HL-60 (cell line): Measurements from ENCODE around the gene HOXB3.

ENCODE experiments used
- DNase-seq, 2 experiments: peaks; one replicate each; pipeline ENCODE4 v3.0.0-alpha.2; 2010 to 2020; ENCODE audit warnings: low read depth in 1 of 2, low spot score in 1 of 2
- H3K27ac ChIP-seq: fragments of 250-450 bp; sonication (Bioruptor Pico); replicated peaks from 2 replicates; pipeline ENCODE4 v1.5.1; 2020; ENCODE audit warnings: mild to moderate bottlenecking, moderate library complexity
- H3K27me3 ChIP-seq: fragments of 250-450 bp; sonication (Bioruptor Pico); 2 replicates; pipeline ENCODE4 v1.5.1; 2021; ENCODE audit warnings: mild to moderate bottlenecking, moderate library complexity; ENCODE audit not compliant: insufficient read depth, poor library complexity, severe bottlenecking
- H3K4me3 ChIP-seq: replicated peaks from 2 replicates; pipeline ENCODE4 v1.5.1; 2011; ENCODE audit warnings: mild to moderate bottlenecking, control low read depth, low read length; ENCODE audit not compliant: insufficient read depth
- GABPA ChIP-seq: IDR thresholded peaks from 2 replicates; pipeline ENCODE4 v1.6.1; 2012; ENCODE audit warnings: low read depth
- POLR2AphosphoS5 ChIP-seq: IDR thresholded peaks from 2 replicates; pipeline ENCODE4 v1.6.1; 2012; ENCODE audit warnings: low read depth
- SPI1 ChIP-seq: IDR thresholded peaks from 2 replicates; pipeline ENCODE4 v1.6.1; 2012; ENCODE audit warnings: low read depth, mild to moderate bottlenecking, borderline replicate concordance
- TF ChIP-seq, protein P1 (sequence below): IDR thresholded peaks from 2 replicates; pipeline ENCODE4 v1.6.1; 2012; ENCODE audit warnings: low read depth; ENCODE audit not compliant: insufficient replicate concordance
- TF ChIP-seq, protein P2 (sequence below): IDR thresholded peaks from one replicate; pipeline ENCODE4 v1.5.1; 2011; ENCODE audit warnings: low read length, control low read depth, inconsistent platforms; ENCODE audit not compliant: insufficient read depth

HOXB3 gene

DNA sequence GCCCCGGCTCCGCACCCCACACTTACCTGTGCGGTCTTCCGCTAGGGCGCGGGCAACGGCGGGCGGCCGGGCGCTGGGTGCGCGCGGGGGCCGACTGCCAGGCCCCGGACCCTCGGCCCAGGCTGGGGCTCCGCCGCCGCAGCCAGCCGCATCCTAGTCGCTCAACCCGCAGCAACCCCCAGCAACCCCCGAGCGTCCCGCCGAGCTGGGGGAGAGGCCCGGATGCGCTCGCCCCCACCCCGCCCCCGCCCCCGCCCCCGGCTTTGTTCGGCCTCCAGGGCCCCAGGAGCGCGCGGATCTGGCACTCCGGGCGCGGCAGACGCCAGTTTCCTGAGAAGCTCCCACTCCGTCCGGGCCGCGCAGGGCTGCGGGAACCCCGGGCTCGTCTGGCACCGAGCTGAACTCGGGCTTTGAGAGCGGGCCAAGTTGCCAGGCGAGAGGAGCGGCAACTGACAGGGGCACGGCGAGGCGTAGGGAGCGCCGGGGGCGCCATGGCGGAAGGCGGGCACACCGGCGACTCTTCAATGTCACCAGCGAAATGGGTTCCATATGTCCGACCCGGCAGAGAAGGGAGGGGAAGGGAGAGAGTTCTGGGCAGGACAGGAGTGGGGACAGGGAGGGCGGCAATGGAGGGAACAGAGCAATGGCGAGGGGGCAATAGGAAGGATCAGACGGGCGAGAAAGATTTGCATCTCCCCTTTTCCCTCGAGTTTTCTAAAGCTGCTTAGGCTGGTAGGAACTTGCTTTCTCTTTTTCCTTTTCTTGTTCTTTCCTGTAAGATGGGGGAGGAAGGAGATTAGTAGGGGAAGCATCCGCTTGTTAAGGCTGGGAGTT is 25.6 kb downstream of the HOXB3 start:
- TF ChIP-seq SPI1, result no peak
- no peak for TF ChIP-seq POLR2AphosphoS5
- TF ChIP-seq, protein P1, sequence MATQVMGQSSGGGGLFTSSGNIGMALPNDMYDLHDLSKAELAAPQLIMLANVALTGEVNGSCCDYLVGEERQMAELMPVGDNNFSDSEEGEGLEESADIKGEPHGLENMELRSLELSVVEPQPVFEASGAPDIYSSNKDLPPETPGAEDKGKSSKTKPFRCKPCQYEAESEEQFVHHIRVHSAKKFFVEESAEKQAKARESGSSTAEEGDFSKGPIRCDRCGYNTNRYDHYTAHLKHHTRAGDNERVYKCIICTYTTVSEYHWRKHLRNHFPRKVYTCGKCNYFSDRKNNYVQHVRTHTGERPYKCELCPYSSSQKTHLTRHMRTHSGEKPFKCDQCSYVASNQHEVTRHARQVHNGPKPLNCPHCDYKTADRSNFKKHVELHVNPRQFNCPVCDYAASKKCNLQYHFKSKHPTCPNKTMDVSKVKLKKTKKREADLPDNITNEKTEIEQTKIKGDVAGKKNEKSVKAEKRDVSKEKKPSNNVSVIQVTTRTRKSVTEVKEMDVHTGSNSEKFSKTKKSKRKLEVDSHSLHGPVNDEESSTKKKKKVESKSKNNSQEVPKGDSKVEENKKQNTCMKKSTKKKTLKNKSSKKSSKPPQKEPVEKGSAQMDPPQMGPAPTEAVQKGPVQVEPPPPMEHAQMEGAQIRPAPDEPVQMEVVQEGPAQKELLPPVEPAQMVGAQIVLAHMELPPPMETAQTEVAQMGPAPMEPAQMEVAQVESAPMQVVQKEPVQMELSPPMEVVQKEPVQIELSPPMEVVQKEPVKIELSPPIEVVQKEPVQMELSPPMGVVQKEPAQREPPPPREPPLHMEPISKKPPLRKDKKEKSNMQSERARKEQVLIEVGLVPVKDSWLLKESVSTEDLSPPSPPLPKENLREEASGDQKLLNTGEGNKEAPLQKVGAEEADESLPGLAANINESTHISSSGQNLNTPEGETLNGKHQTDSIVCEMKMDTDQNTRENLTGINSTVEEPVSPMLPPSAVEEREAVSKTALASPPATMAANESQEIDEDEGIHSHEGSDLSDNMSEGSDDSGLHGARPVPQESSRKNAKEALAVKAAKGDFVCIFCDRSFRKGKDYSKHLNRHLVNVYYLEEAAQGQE, result no peak
- TF ChIP-seq, protein P2, sequence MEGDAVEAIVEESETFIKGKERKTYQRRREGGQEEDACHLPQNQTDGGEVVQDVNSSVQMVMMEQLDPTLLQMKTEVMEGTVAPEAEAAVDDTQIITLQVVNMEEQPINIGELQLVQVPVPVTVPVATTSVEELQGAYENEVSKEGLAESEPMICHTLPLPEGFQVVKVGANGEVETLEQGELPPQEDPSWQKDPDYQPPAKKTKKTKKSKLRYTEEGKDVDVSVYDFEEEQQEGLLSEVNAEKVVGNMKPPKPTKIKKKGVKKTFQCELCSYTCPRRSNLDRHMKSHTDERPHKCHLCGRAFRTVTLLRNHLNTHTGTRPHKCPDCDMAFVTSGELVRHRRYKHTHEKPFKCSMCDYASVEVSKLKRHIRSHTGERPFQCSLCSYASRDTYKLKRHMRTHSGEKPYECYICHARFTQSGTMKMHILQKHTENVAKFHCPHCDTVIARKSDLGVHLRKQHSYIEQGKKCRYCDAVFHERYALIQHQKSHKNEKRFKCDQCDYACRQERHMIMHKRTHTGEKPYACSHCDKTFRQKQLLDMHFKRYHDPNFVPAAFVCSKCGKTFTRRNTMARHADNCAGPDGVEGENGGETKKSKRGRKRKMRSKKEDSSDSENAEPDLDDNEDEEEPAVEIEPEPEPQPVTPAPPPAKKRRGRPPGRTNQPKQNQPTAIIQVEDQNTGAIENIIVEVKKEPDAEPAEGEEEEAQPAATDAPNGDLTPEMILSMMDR, result no peak
- TF ChIP-seq GABPA, result no peak
- H3K27me3 ChIP-seq, result peaks cover 43% of the 10 kb centered on the region
- H3K4me3 ChIP-seq, result no peak overlapping the region
- H3K27ac ChIP-seq, result no peak overlapping the region
- no peak for DNase-seq

DNA sequence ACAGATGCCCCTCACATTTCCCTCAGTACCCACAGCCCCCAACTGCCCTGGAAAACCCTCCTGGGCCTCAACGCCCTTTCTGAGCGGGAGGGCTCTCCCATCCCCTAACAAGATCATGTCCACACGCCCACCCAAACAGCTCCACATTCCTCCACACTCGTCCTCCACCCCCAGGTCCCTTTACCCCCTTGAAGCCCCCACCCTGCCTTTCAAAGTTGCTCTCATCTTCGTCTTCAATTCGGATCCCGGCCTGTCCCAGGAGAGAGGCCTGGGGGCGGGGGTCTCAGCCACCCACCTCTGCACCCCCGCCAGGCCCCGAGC is 26.2 kb downstream of the HOXB3 start:
- H3K4me3 ChIP-seq, result no peak overlapping the region
- H3K27me3 ChIP-seq, result peaks cover 43% of the 10 kb centered on the region
- DNase-seq, result no peak
- TF ChIP-seq SPI1 (no peak), GABPA (no peak), POLR2AphosphoS5 (no peak)
- TF ChIP-seq, protein P1, result no peak
- TF ChIP-seq, protein P2, result no peak
- H3K27ac ChIP-seq, result no peak overlapping the region

DNA sequence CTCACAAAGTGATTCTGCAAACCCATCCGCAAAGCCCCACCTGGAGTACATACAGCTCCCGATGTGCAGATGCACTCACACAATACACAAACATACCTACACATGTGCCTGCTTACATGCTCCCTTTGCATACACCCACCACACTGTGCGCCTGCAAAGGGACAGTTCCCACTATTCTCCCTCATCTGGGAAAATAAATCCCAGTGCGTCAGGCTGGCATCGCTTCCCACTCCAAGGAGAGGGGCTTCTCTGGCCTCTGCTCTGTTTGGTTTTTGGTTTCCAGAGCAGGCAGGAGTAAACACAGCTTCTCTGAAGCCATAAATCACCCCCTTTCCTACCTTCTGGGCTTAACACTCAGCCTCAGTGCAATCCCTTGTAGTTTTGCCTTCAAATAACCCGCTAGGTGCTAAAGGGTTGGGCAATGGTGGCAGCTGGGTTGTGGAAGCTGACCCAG is 26.6 kb downstream of the HOXB3 start:
- no peak for TF ChIP-seq GABPA
- Histone ChIP-seq H3K27ac (no peak overlapping the region), H3K4me3 (no peak overlapping the region), H3K27me3 (peaks cover 38% of the 10 kb centered on the region)
- DNase-seq, result no peak

DNA sequence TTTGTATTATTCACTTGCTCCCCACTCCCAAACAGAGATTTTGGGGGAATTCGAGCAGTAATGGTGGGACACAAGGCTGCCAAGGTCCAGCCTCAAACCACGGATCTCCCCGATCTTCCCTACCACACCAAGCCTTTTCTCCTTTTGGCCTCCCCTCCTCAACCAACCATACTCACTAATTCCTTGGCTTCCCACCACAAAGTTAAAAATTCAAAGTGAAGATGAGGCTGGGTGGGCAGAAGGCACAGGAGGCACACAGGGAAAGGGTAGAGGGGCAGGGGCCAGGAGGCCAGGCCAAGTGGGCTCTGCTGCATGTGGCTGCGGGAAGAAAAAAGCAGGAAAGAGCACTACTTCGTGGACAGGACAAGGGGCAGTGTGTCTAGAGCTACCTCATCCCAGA is 27.1 kb downstream of the HOXB3 start:
- Histone ChIP-seq H3K27me3 (peaks cover 34% of the 10 kb centered on the region), H3K4me3 (no peak overlapping the region), H3K27ac (no peak overlapping the region)
- TF ChIP-seq SPI1, result no peak
- TF ChIP-seq, protein P2, result no peak
- TF ChIP-seq POLR2AphosphoS5, result no peak
- no peak for TF ChIP-seq GABPA
- TF ChIP-seq, protein P1, result no peak
- no peak for DNase-seq
